ENCODE measurements around the gene TM2D1.

Gene TM2D1

GRCh38 chr1:61724813-61725694 is at the start of gene TM2D1:
Gene TM2D1 (minus strand): TSS chr1:61725141. CDS start chr1:61725120, 21 bp downstream.
- peak within 1 kb of the TSS; percentile 96 for H3K9ac ChIP-seq (ENCODE audit: low read depth, low read length)
- H3K36me3 ChIP-seq (ENCODE audit: control insufficient read depth, insufficient read depth, low read length): no peaks in the 10 kb centered on the region
- no peaks in the 10 kb centered on the region for H3K27me3 ChIP-seq (ENCODE audit: control insufficient read depth, insufficient read depth, low read length)
- peak within 1 kb of the TSS; percentile 93 for H3K4me3 ChIP-seq (ENCODE audit: low read depth, low read length)
- H3K9me3 ChIP-seq (ENCODE audit: control insufficient read depth, insufficient read depth, low read length): no peaks in the 10 kb centered on the region
- no peaks in the 10 kb centered on the region for H3K4me1 ChIP-seq (ENCODE audit: control insufficient read depth, insufficient read depth, low read length)

GRCh38 chr1:61770131-61770530 is 45.2 kb upstream of the TM2D1 start:
- H3K27me3 ChIP-seq (ENCODE audit: control insufficient read depth, insufficient read depth, low read length): no peaks in the 10 kb centered on the region
- H3K36me3 ChIP-seq (ENCODE audit: control insufficient read depth, insufficient read depth, low read length): no peaks in the 10 kb centered on the region
- H3K9ac ChIP-seq (ENCODE audit: low read depth, low read length): no peak overlapping the region
- no peak overlapping the region for H3K4me3 ChIP-seq (ENCODE audit: low read depth, low read length)
- H3K9me3 ChIP-seq (ENCODE audit: control insufficient read depth, insufficient read depth, low read length): no peaks in the 10 kb centered on the region
- H3K4me1 ChIP-seq (ENCODE audit: control insufficient read depth, insufficient read depth, low read length): no peaks in the 10 kb centered on the region

GRCh38 chr1:61757950-61758349 is 33.0 kb upstream of the TM2D1 start:
- Histone ChIP-seq H3K9ac (ENCODE audit: low read depth, low read length) (no peak overlapping the region), H3K36me3 (ENCODE audit: control insufficient read depth, insufficient read depth, low read length) (no peaks in the 10 kb centered on the region), H3K27me3 (ENCODE audit: control insufficient read depth, insufficient read depth, low read length) (no peaks in the 10 kb centered on the region), H3K4me3 (ENCODE audit: low read depth, low read length) (no peak overlapping the region), H3K4me1 (ENCODE audit: control insufficient read depth, insufficient read depth, low read length) (peaks cover 7% of the 10 kb centered on the region), H3K9me3 (ENCODE audit: control insufficient read depth, insufficient read depth, low read length) (no peaks in the 10 kb centered on the region)

- Histone ChIP-seq H3K27me3 (ENCODE audit: control insufficient read depth, insufficient read depth, low read length) (no peaks in the 10 kb centered on the region), H3K9me3 (ENCODE audit: control insufficient read depth, insufficient read depth, low read length) (no peaks in the 10 kb centered on the region), H3K36me3 (ENCODE audit: control insufficient read depth, insufficient read depth, low read length) (no peaks in the 10 kb centered on the region), H3K9ac (ENCODE audit: low read depth, low read length) (no peak overlapping the region), H3K4me1 (ENCODE audit: control insufficient read depth, insufficient read depth, low read length) (peaks cover 8% of the 10 kb centered on the region), H3K4me3 (ENCODE audit: low read depth, low read length) (no peak overlapping the region)
Observed at GRCh38 chr1:61756773-61757172, 31.8 kb upstream of the TM2D1 start.

- Histone ChIP-seq H3K4me3 (ENCODE audit: low read depth, low read length) (no peak overlapping the region), H3K9ac (ENCODE audit: low read depth, low read length) (no peak overlapping the region), H3K27me3 (ENCODE audit: control insufficient read depth, insufficient read depth, low read length) (no peaks in the 10 kb centered on the region), H3K9me3 (ENCODE audit: control insufficient read depth, insufficient read depth, low read length) (no peaks in the 10 kb centered on the region), H3K4me1 (ENCODE audit: control insufficient read depth, insufficient read depth, low read length) (peaks cover 8% of the 10 kb centered on the region), H3K36me3 (ENCODE audit: control insufficient read depth, insufficient read depth, low read length) (no peaks in the 10 kb centered on the region)
Observed at GRCh38 chr1:61754545-61754944, 29.6 kb upstream of the TM2D1 start.

GRCh38 chr1:61753998-61754508 is 29.1 kb upstream of the TM2D1 start:
- H3K4me3 ChIP-seq (ENCODE audit: low read depth, low read length): no peak overlapping the region

GRCh38 chr1:61752921-61753389 is 28.0 kb upstream of the TM2D1 start:
- Histone ChIP-seq H3K9me3 (ENCODE audit: control insufficient read depth, insufficient read depth, low read length) (no peaks in the 10 kb centered on the region), H3K36me3 (ENCODE audit: control insufficient read depth, insufficient read depth, low read length) (no peaks in the 10 kb centered on the region), H3K9ac (ENCODE audit: low read depth, low read length) (no peak overlapping the region), H3K4me3 (ENCODE audit: low read depth, low read length) (no peak overlapping the region), H3K4me1 (ENCODE audit: control insufficient read depth, insufficient read depth, low read length) (peaks cover 8% of the 10 kb centered on the region), H3K27me3 (ENCODE audit: control insufficient read depth, insufficient read depth, low read length) (no peaks in the 10 kb centered on the region)

More at GRCh38 chr1:61753998-61754508, 29.1 kb upstream of the TM2D1 start:
- Histone ChIP-seq H3K9ac (ENCODE audit: low read depth, low read length) (no peak overlapping the region), H3K36me3 (ENCODE audit: control insufficient read depth, insufficient read depth, low read length) (no peaks in the 10 kb centered on the region), H3K27me3 (ENCODE audit: control insufficient read depth, insufficient read depth, low read length) (no peaks in the 10 kb centered on the region), H3K4me1 (ENCODE audit: control insufficient read depth, insufficient read depth, low read length) (peaks cover 8% of the 10 kb centered on the region), H3K9me3 (ENCODE audit: control insufficient read depth, insufficient read depth, low read length) (no peaks in the 10 kb centered on the region)

GRCh38 chr1:61749574-61749973 is 24.6 kb upstream of the TM2D1 start:
- no peak overlapping the region for H3K9ac ChIP-seq (ENCODE audit: low read depth, low read length)
- peaks cover 2% of the 10 kb centered on the region for H3K36me3 ChIP-seq (ENCODE audit: control insufficient read depth, insufficient read depth, low read length)
- no peaks in the 10 kb centered on the region for H3K27me3 ChIP-seq (ENCODE audit: control insufficient read depth, insufficient read depth, low read length)
- H3K4me1 ChIP-seq (ENCODE audit: control insufficient read depth, insufficient read depth, low read length): peaks cover 18% of the 10 kb centered on the region
- H3K9me3 ChIP-seq (ENCODE audit: control insufficient read depth, insufficient read depth, low read length): no peaks in the 10 kb centered on the region
- H3K4me3 ChIP-seq (ENCODE audit: low read depth, low read length): no peak overlapping the region

- Histone ChIP-seq H3K4me1 (ENCODE audit: control insufficient read depth, insufficient read depth, low read length) (peaks cover 16% of the 10 kb centered on the region), H3K4me3 (ENCODE audit: low read depth, low read length) (no peak overlapping the region), H3K9me3 (ENCODE audit: control insufficient read depth, insufficient read depth, low read length) (no peaks in the 10 kb centered on the region), H3K27me3 (ENCODE audit: control insufficient read depth, insufficient read depth, low read length) (no peaks in the 10 kb centered on the region), H3K36me3 (ENCODE audit: control insufficient read depth, insufficient read depth, low read length) (peaks cover 2% of the 10 kb centered on the region), H3K9ac (ENCODE audit: low read depth, low read length) (no peak overlapping the region)
Observed at GRCh38 chr1:61748566-61748965, 23.6 kb upstream of the TM2D1 start.

GRCh38 chr1:61746813-61747212 is 21.9 kb upstream of the TM2D1 start:
- Histone ChIP-seq H3K27me3 (ENCODE audit: control insufficient read depth, insufficient read depth, low read length) (no peaks in the 10 kb centered on the region), H3K36me3 (ENCODE audit: control insufficient read depth, insufficient read depth, low read length) (peaks cover 2% of the 10 kb centered on the region), H3K9ac (ENCODE audit: low read depth, low read length) (no peak overlapping the region), H3K4me3 (ENCODE audit: low read depth, low read length) (no peak overlapping the region), H3K4me1 (ENCODE audit: control insufficient read depth, insufficient read depth, low read length) (peaks cover 13% of the 10 kb centered on the region), H3K9me3 (ENCODE audit: control insufficient read depth, insufficient read depth, low read length) (no peaks in the 10 kb centered on the region)

GRCh38 chr1:61743716-61744580 is 19.0 kb upstream of the TM2D1 start:
- H3K9ac ChIP-seq (ENCODE audit: low read depth, low read length): no peak overlapping the region
- no peaks in the 10 kb centered on the region for H3K27me3 ChIP-seq (ENCODE audit: control insufficient read depth, insufficient read depth, low read length)
- no peaks in the 10 kb centered on the region for H3K9me3 ChIP-seq (ENCODE audit: control insufficient read depth, insufficient read depth, low read length)
- H3K4me1 ChIP-seq (ENCODE audit: control insufficient read depth, insufficient read depth, low read length): peaks cover 14% of the 10 kb centered on the region
- H3K36me3 ChIP-seq (ENCODE audit: control insufficient read depth, insufficient read depth, low read length): peaks cover 2% of the 10 kb centered on the region
- peak overlapping the region; percentile 88 for H3K4me3 ChIP-seq (ENCODE audit: low read depth, low read length)

Measured in iPS-15b (cell line).